ENCODE measurements around the gene FAM131B. TPM values are rescaled to one million over a fixed set of nuclear protein-coding genes. Genes with fewer than 3 reads are reported as not detected.

The FAM131B gene
- total and polyA plus RNA-seq, 9 of the 15 experiments (the other 6 are each of a cell fraction or from before 2014, with no cell fraction given), result 0.03 to 0.04 TPM; not detected in 7

DNA sequence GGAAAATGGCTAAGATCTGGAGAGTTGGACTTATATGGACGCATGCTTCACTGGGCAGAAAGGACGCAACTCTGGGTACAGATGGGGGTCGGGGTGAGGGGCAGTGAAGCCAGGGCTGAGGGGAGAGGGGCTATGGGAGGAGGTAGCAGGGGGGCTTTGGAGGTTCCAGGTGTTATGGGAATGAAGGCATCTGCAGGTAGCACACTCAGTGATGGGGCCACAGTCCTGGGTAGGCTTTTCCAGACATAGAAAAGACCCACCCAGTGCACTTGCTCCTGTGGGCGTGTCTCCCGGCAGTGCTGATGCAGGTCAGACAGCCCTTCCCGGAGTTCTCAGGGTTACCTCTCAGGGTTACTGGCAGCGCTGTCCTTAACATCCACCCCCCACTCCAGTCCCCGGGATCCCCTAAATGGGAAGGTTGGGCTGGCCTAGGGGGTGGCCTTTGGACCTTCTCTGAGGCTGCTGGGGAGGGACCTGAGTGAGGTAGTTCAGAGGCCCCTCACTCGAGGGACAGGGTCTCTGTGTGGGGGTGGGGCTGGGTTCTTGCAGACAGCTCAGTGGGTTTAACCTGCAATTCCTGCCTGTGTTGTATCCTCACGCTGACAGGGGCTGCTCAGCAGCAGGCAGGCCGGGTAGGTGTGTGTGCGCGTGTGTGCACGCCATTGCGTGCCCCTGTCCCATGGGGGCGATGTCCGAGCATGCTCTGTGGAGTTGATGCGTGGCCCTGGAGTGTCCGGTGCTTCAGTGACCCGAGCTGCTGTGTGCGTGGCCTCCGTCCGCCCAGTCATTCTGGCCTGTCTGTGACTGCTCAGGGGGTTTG, 24.9 kb upstream of the FAM131B start (continued):
- no peak for TF ChIP-seq CREB3L1 (IDR thresholded peaks at IDR 0.05; ENCODE audit: borderline replicate concordance, low read depth)
- peak; percentile 51 for TF ChIP-seq RBM22 (IDR thresholded peaks at IDR 0.05; ENCODE audit: low read depth, low read length, poor library complexity, severe bottlenecking)
- TF ChIP-seq, protein P1, sequence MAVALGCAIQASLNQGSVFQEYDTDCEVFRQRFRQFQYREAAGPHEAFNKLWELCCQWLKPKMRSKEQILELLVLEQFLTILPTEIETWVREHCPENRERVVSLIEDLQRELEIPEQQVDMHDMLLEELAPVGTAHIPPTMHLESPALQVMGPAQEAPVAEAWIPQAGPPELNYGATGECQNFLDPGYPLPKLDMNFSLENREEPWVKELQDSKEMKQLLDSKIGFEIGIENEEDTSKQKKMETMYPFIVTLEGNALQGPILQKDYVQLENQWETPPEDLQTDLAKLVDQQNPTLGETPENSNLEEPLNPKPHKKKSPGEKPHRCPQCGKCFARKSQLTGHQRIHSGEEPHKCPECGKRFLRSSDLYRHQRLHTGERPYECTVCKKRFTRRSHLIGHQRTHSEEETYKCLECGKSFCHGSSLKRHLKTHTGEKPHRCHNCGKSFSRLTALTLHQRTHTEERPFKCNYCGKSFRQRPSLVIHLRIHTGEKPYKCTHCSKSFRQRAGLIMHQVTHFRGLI (CRISPR knock-in tag; IDR thresholded peaks at IDR 0.05), result no peak
- peak; percentile 54; the same call in 1 of the 2 replicates for TF ChIP-seq POLR2AphosphoS2 (IDR thresholded peaks at IDR 0.05; ENCODE audit: low read length)
- no peak for TF ChIP-seq ZNF408 (CRISPR knock-in tag; IDR thresholded peaks at IDR 0.05; ENCODE audit: low read depth)
- TF ChIP-seq FOXK1 (CRISPR knock-in tag; IDR thresholded peaks at IDR 0.05; ENCODE audit: borderline replicate concordance), result peak; percentile 42; the same call in 1 of the 2 replicates
- no peak for TF ChIP-seq PHTF2 (CRISPR knock-in tag; IDR thresholded peaks at IDR 0.05)
- TF ChIP-seq PRPF4 (IDR thresholded peaks at IDR 0.05; ENCODE audit: insufficient read depth, low read depth, low read length, poor library complexity, severe bottlenecking), result no peak
- no peak for TF ChIP-seq RBM14 (IDR thresholded peaks at IDR 0.05; ENCODE audit: borderline replicate concordance, insufficient read depth, low read depth, low read length)
- no peak for TF ChIP-seq PRDM10 (IDR thresholded peaks at IDR 0.05; ENCODE audit: partially characterized antibody)
- TF ChIP-seq KAT7 (CRISPR knock-in tag; IDR thresholded peaks at IDR 0.05; ENCODE audit: borderline replicate concordance), result no peak
- TF ChIP-seq ZNF57 (CRISPR knock-in tag; IDR thresholded peaks at IDR 0.05), result no peak
- no peak for TF ChIP-seq SAP30 (IDR thresholded peaks at IDR 0.05; ENCODE audit: borderline replicate concordance, insufficient read depth, low read depth, low read length, poor library complexity, severe bottlenecking)
- no peak for TF ChIP-seq PTTG1 (tag; IDR thresholded peaks at IDR 0.05; ENCODE audit: low read depth)
- no peak for TF ChIP-seq HEY1 (CRISPR knock-in tag; IDR thresholded peaks at IDR 0.05; ENCODE audit: borderline replicate concordance)
- TF ChIP-seq, protein P2, sequence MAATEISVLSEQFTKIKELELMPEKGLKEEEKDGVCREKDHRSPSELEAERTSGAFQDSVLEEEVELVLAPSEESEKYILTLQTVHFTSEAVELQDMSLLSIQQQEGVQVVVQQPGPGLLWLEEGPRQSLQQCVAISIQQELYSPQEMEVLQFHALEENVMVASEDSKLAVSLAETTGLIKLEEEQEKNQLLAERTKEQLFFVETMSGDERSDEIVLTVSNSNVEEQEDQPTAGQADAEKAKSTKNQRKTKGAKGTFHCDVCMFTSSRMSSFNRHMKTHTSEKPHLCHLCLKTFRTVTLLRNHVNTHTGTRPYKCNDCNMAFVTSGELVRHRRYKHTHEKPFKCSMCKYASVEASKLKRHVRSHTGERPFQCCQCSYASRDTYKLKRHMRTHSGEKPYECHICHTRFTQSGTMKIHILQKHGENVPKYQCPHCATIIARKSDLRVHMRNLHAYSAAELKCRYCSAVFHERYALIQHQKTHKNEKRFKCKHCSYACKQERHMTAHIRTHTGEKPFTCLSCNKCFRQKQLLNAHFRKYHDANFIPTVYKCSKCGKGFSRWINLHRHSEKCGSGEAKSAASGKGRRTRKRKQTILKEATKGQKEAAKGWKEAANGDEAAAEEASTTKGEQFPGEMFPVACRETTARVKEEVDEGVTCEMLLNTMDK (IDR thresholded peaks at IDR 0.05; ENCODE audit: borderline replicate concordance, insufficient read depth, low read depth, low read length, poor library complexity, severe bottlenecking), result no peak
